GM06990 (cell line): ENCODE measurements around the gene INTS14.

Source experiments
- DNase-seq: peaks from one replicate; pipeline ENCODE4 v3.0.0-alpha.2; 2011; ENCODE audit not compliant: insufficient read length; ENCODE audit errors: extremely low read depth
- H3K27me3 ChIP-seq: replicated peaks from 2 replicates; pipeline ENCODE4 v1.6.0; 2011; ENCODE audit warnings: low read length; ENCODE audit not compliant: control insufficient read depth, insufficient read depth
- H3K36me3 ChIP-seq: 2 replicates; pipeline ENCODE4 v1.5.1; 2011; ENCODE audit warnings: low read length; ENCODE audit not compliant: control insufficient read depth, insufficient read depth
- H3K4me3 ChIP-seq: replicated peaks from 2 replicates; pipeline ENCODE4 v1.5.1; 2011; ENCODE audit warnings: low read depth, mild to moderate bottlenecking, control low read depth, low read length
- CTCF ChIP-seq: IDR thresholded peaks from 2 replicates; pipeline ENCODE4 v1.5.1; 2011; ENCODE audit warnings: low read length, control low read depth, mild to moderate bottlenecking, inconsistent platforms; ENCODE audit not compliant: insufficient read depth, poor library complexity, severe bottlenecking

INTS14 gene

GRCh38 chr15:65584241-65584640 lies 26.7 kb downstream of the INTS14 start:
- Histone ChIP-seq H3K4me3 (no peak overlapping the region), H3K27me3 (no peaks in the 10 kb centered on the region), H3K36me3 (peaks cover 9% of the 10 kb centered on the region)
- no peak for TF ChIP-seq CTCF
- no peak for DNase-seq

DNA sequence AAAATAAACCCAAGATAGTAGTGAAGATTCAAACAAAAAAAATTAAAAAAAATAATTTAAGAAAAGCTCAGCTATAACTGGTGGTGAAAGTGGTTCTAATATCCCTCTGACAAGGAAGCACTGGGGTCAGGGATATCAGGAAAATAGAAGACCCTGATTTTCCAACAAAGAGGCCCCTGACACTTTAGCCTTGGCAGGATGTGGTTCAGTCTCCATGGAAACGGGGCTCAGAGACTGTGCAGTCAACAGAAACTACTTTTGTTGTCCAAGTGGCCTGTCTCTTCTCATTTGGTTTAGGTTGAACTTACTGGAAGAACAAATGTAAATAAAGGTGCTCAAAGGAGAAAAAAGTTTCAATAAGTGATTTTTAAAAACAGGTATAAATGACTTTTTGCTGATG lies 27.2 kb downstream of the INTS14 start:
- DNase-seq, result peak; percentile 12
- peaks cover 13% of the 10 kb centered on the region for H3K36me3 ChIP-seq

GRCh38 chr15:65580287-65580686 lies 30.6 kb downstream of the INTS14 start:
- no peak overlapping the region for H3K4me3 ChIP-seq
- DNase-seq, result no peak
- H3K36me3 ChIP-seq, result peaks cover 20% of the 10 kb centered on the region
- no peaks in the 10 kb centered on the region for H3K27me3 ChIP-seq
- no peak for TF ChIP-seq CTCF

More for the DNA sequence above, 27.2 kb downstream of the INTS14 start:
- Histone ChIP-seq H3K4me3 (no peak overlapping the region), H3K27me3 (no peaks in the 10 kb centered on the region)
- TF ChIP-seq CTCF, result no peak

DNA sequence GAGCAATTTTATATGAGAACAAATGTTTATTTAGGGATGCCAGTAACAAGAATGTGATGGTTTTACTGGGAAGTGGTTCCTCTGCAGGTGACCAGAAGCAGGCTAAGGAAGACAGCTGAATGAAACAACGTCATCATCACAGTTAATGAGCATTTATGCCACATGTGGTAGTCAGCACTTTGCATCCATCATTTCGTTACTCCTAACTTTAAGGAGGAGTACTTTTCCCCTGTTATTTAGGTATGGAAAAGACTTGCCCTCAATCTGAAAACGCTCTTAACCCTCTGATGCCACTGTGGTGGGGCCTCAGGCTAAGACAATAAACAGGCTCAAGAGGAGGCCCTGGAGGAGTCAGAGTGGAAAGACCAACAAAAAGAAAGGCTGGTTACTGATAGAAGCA lies 31.2 kb downstream of the INTS14 start:
- no peaks in the 10 kb centered on the region for H3K27me3 ChIP-seq
- DNase-seq, result no peak
- H3K36me3 ChIP-seq, result peaks cover 20% of the 10 kb centered on the region
- H3K4me3 ChIP-seq, result no peak overlapping the region
- no peak for TF ChIP-seq CTCF

DNA sequence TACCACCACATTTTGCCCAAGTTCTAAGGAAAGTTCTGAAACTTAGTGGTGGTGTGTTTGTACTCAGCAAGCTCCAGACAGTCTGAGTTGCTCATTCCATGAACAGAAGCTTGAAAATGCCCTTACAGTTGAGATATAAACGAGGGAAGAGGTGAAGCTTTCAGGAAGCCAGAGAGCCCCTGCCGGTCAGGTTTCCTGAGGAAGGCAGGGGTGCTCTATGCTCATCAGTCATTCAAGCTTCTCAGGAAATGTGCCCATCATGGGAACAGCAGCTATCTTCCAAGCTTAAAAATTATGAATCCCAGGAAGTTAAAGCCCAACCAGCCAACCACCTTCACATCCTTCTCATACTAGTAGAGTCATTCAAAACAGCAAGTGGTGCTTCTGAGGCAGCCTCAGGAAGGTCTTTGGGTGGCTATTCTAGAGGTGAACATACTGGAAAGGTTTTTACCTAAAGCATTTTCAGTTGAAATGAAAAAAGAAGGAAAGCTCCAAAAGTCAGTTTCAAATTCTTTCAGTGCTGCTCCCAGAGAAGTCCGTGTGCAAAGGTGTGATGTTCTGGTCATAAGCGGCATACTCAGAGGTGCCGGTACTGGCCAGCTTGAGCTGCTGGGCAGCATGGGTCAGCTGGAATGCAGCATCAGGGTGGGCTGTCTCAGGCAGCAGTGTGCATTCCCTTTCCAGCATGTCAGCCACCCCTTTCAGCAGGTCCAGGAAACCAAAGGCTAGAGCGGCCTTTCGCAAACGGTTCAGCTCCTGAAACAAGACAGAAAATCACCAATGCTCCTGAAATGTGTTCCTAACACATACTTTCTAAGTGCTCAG lies 31.8 kb downstream of the INTS14 start:
- Histone ChIP-seq H3K27me3 (no peaks in the 10 kb centered on the region), H3K36me3 (peaks cover 20% of the 10 kb centered on the region), H3K4me3 (no peak overlapping the region)
- DNase-seq, result no peak
- no peak for TF ChIP-seq CTCF
